GM12891 (cell line): Measurements from ENCODE around the gene NDUFAF8.

Experiments used
- POLR2A ChIP-seq: IDR thresholded peaks from 2 replicates; pipeline ENCODE4 v1.6.1; 2011; ENCODE audit warnings: low read depth, low read length, control low read depth
- POLR2AphosphoS5 ChIP-seq: IDR thresholded peaks from 2 replicates; pipeline ENCODE4 v1.6.1; 2011; ENCODE audit warnings: low read depth, low read length, control low read depth

DNA sequence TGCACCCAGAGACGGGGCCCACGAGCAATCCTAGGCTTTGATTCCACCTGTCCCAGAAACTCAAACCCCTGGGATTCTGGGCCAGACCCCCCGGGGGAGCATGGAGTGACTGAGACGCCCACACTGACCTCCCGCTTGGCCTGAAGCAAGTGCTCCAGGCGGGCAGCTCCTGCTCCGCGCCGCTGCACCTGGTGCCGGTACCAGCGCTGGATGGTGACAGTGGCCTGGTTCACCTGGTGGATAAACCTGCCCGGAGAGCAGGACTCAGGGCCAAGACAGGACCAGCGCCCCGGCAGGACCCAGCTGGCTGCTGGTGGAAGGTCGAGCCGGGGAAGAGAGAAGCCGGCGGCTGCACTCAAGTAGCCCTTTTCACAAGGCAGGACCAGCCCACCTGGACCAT is 38.9 kb upstream of the NDUFAF8 start:
- TF ChIP-seq POLR2A (no peak), POLR2AphosphoS5 (no peak)
